Adrenal gland (tissue), 5 donors: ENCODE data around the gene DIPK1B.
"Not testable (repeated sequence)": the region's sequence is repeated elsewhere in the genome, so short reads cannot be mapped to it uniquely, and the experiment has no call there.

ENCODE experiments used
- CTCF ChIP-seq, 6 experiments: fragments of 450-650 bp in 4 of 6; fragments of 200-600 bp in 2 of 6; sonication (generic) in 1 of 6; IDR thresholded peaks; 1 replicate in 5 of 6; 2 replicates in 1 of 6; pipeline versions ENCODE4 v1.5.1 to v1.8.0; 2016 to 2021; ENCODE audit warnings: antibody characterized with exemption in 6 of 6, mild to moderate bottlenecking in 2 of 6, moderate library complexity in 1 of 6
- POLR2A ChIP-seq, 2 donors: fragments of 450-650 bp; IDR thresholded peaks; one replicate each; pipeline ENCODE4 v1.6.1; 2017; ENCODE audit warnings: antibody characterized with exemption in 2 of 2, mild to moderate bottlenecking in 2 of 2, moderate library complexity in 1 of 2
- donor health status: DM: no; HTN: no; CAD: no.

GRCh38 chr9:136711219-136711648, 1.1 kb upstream of the DIPK1B start:
- not testable (repeated sequence) for TF ChIP-seq POLR2A, CTCF (IDR thresholded peaks at IDR 0.05)
